Measurements from ENCODE around the gene LMF1.

GRCh38 chr16:825341-826061 is 145.3 kb downstream of the LMF1 start:
- TF ChIP-seq NBN (IDR thresholded peaks at IDR 0.05; ENCODE audit: low read depth) (no peak), CTCF (IDR thresholded peaks at IDR 0.05 in 2 of 3, conservative IDR thresholded peaks at IDR 0.05 in 1 of 3; ENCODE audit: insufficient read depth in 2 of 3, low read depth in 1 of 3, low read length in 3 of 3) (no peak), ZNF695 (CRISPR knock-in tag; IDR thresholded peaks at IDR 0.05) (no peak), ZNF24 (IDR thresholded peaks at IDR 0.05) (no peak), ZBTB40 (IDR thresholded peaks at IDR 0.05) (no peak), ZBTB40 (CRISPR knock-in tag; IDR thresholded peaks at IDR 0.05) (no peak), NR2C2 (CRISPR knock-in tag; IDR thresholded peaks at IDR 0.05) (no peak), NR2C2 (tag; IDR thresholded peaks at IDR 0.05) (no peak), DMBX1 (CRISPR knock-in tag; IDR thresholded peaks at IDR 0.05; ENCODE audit: borderline replicate concordance) (no peak), ERF (CRISPR knock-in tag; IDR thresholded peaks at IDR 0.05) (no peak), ETV6 (IDR thresholded peaks at IDR 0.05; ENCODE audit: borderline replicate concordance in 1 of 2, low read depth in 2 of 2, low read length in 1 of 2) (no peak), ETV6 (CRISPR knock-in tag; IDR thresholded peaks at IDR 0.05; ENCODE audit: borderline replicate concordance) (no peak), ZNF274 (IDR thresholded peaks at IDR 0.05; ENCODE audit: borderline replicate concordance, low read depth, low read length) (no peak), PRPF4 (IDR thresholded peaks at IDR 0.05; ENCODE audit: insufficient read depth, low read depth, low read length, poor library complexity, severe bottlenecking) (no peak)
- TF ChIP-seq, protein P1, sequence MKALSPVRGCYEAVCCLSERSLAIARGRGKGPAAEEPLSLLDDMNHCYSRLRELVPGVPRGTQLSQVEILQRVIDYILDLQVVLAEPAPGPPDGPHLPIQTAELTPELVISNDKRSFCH (CRISPR knock-in tag; IDR thresholded peaks at IDR 0.05): no peak
- TF ChIP-seq, protein P1 (tag; IDR thresholded peaks at IDR 0.05): no peak

Data from K562 (cell line).